GM12891 (cell line): ENCODE data around the gene YPEL4.

Experiments used
- POLR2AphosphoS5 ChIP-seq: IDR thresholded peaks from 2 replicates; pipeline ENCODE4 v1.6.1; 2011; ENCODE audit warnings: low read depth, low read length, control low read depth
- SPI1 ChIP-seq: IDR thresholded peaks from 2 replicates; pipeline ENCODE4 v1.6.1; 2011; ENCODE audit warnings: low read depth, low read length, control low read depth
- TAF1 ChIP-seq: IDR thresholded peaks from 2 replicates; pipeline ENCODE4 v1.6.1; 2011; ENCODE audit warnings: low read depth, low read length, control low read depth

DNA sequence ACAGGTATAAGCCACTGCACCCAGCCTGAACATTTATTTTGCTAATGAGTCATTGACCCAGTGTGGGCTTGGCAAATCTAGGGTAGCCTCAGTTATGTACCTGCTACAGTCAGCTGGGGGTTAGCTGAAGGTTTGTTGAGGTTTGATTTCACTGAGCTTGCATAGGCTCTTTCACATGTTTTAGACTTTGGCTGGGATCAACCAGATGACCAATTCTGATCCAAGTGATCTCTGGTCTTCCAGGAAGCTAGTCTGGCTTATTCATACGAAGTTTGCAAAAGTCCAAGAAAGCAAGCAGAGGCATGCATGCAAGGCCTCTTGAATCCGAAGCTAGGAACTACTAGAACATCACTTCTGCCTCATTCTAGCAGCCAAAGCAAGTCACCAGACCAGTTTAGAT lies 31.3 kb downstream of the YPEL4 start:
- TF ChIP-seq TAF1: no peak
- TF ChIP-seq POLR2AphosphoS5: no peak
- no peak for TF ChIP-seq SPI1
